ENCODE measurements around the gene XRRA1. TPM values are rescaled to one million over a fixed set of nuclear protein-coding genes. Genes with fewer than 3 reads are reported as not detected.

XRRA1 gene
- total RNA-seq, 1 experiment from 2014 or later = 34.1 TPM

DNA sequence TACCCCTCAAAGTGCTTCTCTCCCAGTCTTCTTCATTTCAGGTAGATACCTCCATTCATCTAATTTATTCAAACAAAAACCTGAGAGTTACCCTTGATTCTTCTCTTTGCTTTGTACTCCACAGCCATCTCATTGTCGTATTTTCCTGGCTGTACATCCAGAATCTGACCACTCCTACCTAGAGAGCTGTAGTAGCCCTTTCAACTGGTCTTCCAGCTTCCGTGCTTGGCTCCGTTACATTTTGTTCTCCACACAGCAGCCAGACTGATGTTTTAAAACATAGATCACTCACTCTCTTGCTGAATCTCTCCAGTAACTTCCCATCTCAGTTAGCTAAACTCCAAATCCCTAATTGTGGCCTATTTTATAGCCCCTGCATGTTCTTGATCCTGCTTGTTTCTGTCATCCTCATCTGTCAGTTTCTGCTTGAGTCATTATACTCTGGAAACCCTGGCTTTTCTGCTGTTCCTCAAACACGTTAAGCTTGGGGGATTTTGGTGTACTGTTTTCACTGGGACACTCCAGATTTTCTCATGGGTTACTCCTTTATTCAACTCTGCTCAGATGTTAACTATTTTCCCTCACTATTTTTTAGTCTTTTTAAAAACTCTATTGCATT, 7.6 kb upstream of the XRRA1 start:
- in situ Hi-C loops (cut with HindIII; ENCODE audit: low pct_unique_long_range_greater_than_20kb, low sequenced_read_pairs) = no loop called here
- Histone ChIP-seq H3K36me3 (ENCODE audit: control insufficient read depth, insufficient read depth, low read length) (peaks cover 9% of the 10 kb centered on the region; the same call in 1 of the 2 replicates), H3K9me3 (ENCODE audit: control insufficient read depth, insufficient read depth, low read depth, low read length) (no peaks in the 10 kb centered on the region)

DNA sequence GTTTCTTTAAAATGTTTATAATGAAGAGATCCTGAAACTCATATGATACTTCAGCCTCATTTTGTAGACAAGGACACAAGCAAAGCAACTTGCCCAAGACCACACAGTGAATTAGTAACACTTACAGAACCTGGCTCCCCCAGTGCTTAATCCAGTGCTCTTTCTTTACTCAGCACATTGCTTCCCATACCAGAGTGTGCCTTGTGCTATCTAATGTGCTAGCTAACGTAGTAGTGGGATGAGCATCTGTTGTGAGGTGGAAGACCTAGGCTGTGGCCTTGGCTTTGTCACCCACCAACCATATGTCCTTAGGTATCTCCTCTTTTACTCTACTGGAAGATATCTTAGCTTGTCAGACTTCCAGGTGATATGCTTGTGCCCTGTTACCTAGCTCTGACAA, 5.3 kb upstream of the XRRA1 start:
- Histone ChIP-seq H3K36me3 (ENCODE audit: control insufficient read depth, insufficient read depth, low read length) (peaks cover 12% of the 10 kb centered on the region), H3K4me1 (ENCODE audit: control insufficient read depth, insufficient read depth, low read length) (peaks cover 14% of the 10 kb centered on the region), H3K4me3 (ENCODE audit: low read depth in 2 of 2, low read length in 2 of 2) (no peak overlapping the region), H3K9me3 (ENCODE audit: control insufficient read depth, insufficient read depth, low read depth, low read length) (no peaks in the 10 kb centered on the region), H3K27me3 (ENCODE audit: control insufficient read depth, insufficient read depth, low read length) (no peaks in the 10 kb centered on the region), H3K27ac (ENCODE audit: low read length) (no peak overlapping the region)
- ATAC-seq = no peak
- CTCF ChIA-PET = no interaction called here
- in situ Hi-C loops (cut with HindIII; ENCODE audit: low pct_unique_long_range_greater_than_20kb, low sequenced_read_pairs) (no loop called here), intact Hi-C loops (cut with micrococcal nuclease; ENCODE audit: unreplicated experiment) (no loop called here)
- no peak for DNase-seq (ENCODE audit: low read depth, low spot score)
- TF ChIP-seq POLR2AphosphoS5 (IDR thresholded peaks at IDR 0.05; ENCODE audit: low read depth, low read length) (no peak), SIN3A (IDR thresholded peaks at IDR 0.05; ENCODE audit: borderline replicate concordance, insufficient read depth, low read depth, low read length) (no peak)
- TF ChIP-seq, protein P1, sequence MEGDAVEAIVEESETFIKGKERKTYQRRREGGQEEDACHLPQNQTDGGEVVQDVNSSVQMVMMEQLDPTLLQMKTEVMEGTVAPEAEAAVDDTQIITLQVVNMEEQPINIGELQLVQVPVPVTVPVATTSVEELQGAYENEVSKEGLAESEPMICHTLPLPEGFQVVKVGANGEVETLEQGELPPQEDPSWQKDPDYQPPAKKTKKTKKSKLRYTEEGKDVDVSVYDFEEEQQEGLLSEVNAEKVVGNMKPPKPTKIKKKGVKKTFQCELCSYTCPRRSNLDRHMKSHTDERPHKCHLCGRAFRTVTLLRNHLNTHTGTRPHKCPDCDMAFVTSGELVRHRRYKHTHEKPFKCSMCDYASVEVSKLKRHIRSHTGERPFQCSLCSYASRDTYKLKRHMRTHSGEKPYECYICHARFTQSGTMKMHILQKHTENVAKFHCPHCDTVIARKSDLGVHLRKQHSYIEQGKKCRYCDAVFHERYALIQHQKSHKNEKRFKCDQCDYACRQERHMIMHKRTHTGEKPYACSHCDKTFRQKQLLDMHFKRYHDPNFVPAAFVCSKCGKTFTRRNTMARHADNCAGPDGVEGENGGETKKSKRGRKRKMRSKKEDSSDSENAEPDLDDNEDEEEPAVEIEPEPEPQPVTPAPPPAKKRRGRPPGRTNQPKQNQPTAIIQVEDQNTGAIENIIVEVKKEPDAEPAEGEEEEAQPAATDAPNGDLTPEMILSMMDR (IDR thresholded peaks at IDR 0.05) = no peak
- POLR2A ChIA-PET = no interaction called here
- no TSS peak for BruUV-seq (replicated peaks)

More for the DNA sequence above, 7.6 kb upstream of the XRRA1 start:
- H3K4me3 ChIP-seq (ENCODE audit: low read depth in 2 of 2, low read length in 2 of 2) = no peak overlapping the region
- no peaks in the 10 kb centered on the region for H3K27me3 ChIP-seq (ENCODE audit: control insufficient read depth, insufficient read depth, low read length)
- H3K27ac ChIP-seq (ENCODE audit: low read length) = no peak overlapping the region
- DNase-seq (ENCODE audit: low read depth, low spot score) (no peak), ATAC-seq (no peak)
- BruUV-seq (replicated peaks) = no TSS peak
- intact Hi-C loops (cut with micrococcal nuclease; ENCODE audit: unreplicated experiment) = no loop called here
- 0 out of 2 replicates have a peak, but pooled peaks cover 2% of the 10 kb centered on the region for H3K4me1 ChIP-seq (ENCODE audit: control insufficient read depth, insufficient read depth, low read length)
- ChIA-PET POLR2A (interaction anchor here (0.5 kb wide), 1 partner anchor 558 kb away, joined by 3 read pairs; no protein-coding TSS in a partner anchor), CTCF (no interaction called here)
- TF ChIP-seq, protein P1 (IDR thresholded peaks at IDR 0.05) = no peak
- TF ChIP-seq REST (IDR thresholded peaks at IDR 0.05; ENCODE audit: insufficient read depth in 1 of 2, low read depth in 2 of 2, low read length in 1 of 2) (no peak), POLR2AphosphoS5 (IDR thresholded peaks at IDR 0.05; ENCODE audit: low read depth, low read length) (no peak), TCF7L2 (IDR thresholded peaks at IDR 0.05; ENCODE audit: low read depth, low read length) (no peak), SIN3A (IDR thresholded peaks at IDR 0.05; ENCODE audit: borderline replicate concordance, insufficient read depth, low read depth, low read length) (no peak)
